Type B pancreatic cell (in vitro differentiated cells): Measurements from ENCODE around the gene ITLN2. TPM values are rescaled to one million over a fixed set of nuclear protein-coding genes. Genes with fewer than 3 reads are reported as not detected.

ENCODE experiments used
- DNase-seq: peaks from one replicate; pipeline ENCODE4 v3.0.0; 2021; ENCODE audit warnings: mixed read lengths; ENCODE audit not compliant: unreplicated experiment; ENCODE audit errors: extremely low spot score
- H3K27ac Mint-ChIP-seq: 2 replicates; pipeline ENCODE4 v1.8.0; 2021; ENCODE audit warnings: mild to moderate bottlenecking, mixed read lengths
- H3K27me3 Mint-ChIP-seq: 2 replicates; pipeline ENCODE4 v1.8.0; 2021; ENCODE audit warnings: mixed read lengths
- H3K36me3 Mint-ChIP-seq: 2 replicates; pipeline ENCODE4 v1.8.0; 2021; ENCODE audit warnings: mixed read lengths
- H3K4me1 Mint-ChIP-seq: one replicate; pipeline ENCODE4 v1.8.0; 2021; ENCODE audit warnings: mixed read lengths; ENCODE audit not compliant: unreplicated experiment
- H3K4me3 Mint-ChIP-seq: 2 replicates; pipeline ENCODE4 v1.8.0; 2021; ENCODE audit warnings: mild to moderate bottlenecking, mixed read lengths
- H3K9me3 Mint-ChIP-seq: 2 replicates; pipeline ENCODE4 v1.8.0; 2021; ENCODE audit warnings: mixed read lengths
- total RNA-seq: library from RNA; stranded (reverse); gene quantifications from 2 replicates; pipeline ENCODE4 v1.2.1, GENCODE V29; 2021; ENCODE audit warnings: low replicate concordance
- TF ChIP-seq, protein P1 (sequence below): fragments of 200-600 bp; sonication (generic); conservative IDR thresholded peaks from 2 replicates; pipeline ENCODE4 v1.5.0; 2021; ENCODE audit warnings: antibody characterized with exemption, mild to moderate bottlenecking

The ITLN2 gene
- total RNA-seq, 1 donor from 2014 or later: 0.99 TPM

DNA sequence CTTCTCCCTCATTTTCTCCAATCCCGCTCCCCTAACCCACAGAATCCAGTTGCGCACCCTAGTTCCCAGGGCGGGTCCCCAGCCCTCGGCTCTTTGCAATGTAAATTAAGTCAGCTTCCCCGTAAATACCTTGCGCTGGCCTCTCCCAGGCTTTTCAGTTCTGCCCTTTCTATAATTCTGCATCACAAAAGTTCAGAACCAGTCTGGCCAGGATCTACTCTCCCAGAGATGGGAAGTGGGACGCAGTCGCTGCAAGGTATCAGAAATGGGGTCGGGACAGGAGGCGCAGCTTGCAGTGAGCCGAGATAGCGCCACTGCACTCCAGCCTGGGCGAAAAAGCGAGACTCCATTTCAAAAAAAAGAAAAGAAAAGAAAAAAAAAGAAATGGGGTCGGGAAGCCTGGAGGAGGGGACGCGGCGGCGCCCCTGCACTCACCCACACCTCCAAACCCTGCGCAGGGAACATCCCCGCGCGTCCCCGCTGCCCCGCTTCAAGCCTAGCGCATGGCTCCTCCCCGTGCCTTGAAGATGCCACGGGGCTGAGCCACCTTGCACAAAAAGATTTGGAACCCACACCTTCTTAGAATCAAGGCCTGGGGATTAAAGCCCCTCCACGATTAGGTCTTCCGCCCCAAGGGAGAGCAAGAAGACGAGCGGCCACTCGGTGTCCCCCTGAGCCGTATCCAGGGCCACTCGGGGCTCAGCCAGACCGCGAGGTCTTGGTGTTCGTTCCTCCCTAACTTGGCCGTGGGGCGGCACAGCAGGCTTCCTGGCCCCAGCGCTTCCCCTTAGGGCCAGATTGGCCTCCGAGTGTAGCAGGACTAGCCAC, 27.2 kb upstream of the ITLN2 start:
- Mint-ChIP-seq H3K36me3 (peaks cover 5% of the 10 kb centered on the region), H3K27ac (no peak overlapping the region), H3K4me3 (peak overlapping the region; percentile 83), H3K4me1 (no peaks in the 10 kb centered on the region), H3K27me3 (peaks cover 38% of the 10 kb centered on the region), H3K9me3 (peaks cover 9% of the 10 kb centered on the region)
- no peak for DNase-seq
- TF ChIP-seq, protein P1, sequence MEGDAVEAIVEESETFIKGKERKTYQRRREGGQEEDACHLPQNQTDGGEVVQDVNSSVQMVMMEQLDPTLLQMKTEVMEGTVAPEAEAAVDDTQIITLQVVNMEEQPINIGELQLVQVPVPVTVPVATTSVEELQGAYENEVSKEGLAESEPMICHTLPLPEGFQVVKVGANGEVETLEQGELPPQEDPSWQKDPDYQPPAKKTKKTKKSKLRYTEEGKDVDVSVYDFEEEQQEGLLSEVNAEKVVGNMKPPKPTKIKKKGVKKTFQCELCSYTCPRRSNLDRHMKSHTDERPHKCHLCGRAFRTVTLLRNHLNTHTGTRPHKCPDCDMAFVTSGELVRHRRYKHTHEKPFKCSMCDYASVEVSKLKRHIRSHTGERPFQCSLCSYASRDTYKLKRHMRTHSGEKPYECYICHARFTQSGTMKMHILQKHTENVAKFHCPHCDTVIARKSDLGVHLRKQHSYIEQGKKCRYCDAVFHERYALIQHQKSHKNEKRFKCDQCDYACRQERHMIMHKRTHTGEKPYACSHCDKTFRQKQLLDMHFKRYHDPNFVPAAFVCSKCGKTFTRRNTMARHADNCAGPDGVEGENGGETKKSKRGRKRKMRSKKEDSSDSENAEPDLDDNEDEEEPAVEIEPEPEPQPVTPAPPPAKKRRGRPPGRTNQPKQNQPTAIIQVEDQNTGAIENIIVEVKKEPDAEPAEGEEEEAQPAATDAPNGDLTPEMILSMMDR: no peak

DNA sequence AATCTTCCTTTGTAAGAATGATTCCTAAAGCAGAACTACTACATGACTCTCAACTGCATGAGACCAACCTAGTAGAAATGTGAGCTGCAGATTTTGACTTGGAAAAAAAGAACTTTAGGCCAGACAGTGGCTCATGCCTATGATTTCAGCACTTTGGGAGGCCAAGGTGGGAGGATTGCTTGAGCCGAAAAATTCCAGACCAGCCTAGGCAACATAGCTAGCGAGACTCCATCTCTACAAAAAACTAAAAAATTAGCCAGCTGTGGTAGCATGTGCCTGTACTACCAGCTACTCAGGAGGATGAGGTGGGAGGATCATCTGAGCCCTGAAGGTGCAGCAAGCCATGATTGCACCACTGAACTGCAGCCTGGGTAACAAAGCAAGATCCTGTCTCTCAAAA, 24.7 kb upstream of the ITLN2 start:
- Mint-ChIP-seq H3K9me3 (peaks cover 9% of the 10 kb centered on the region), H3K4me3 (no peak overlapping the region), H3K36me3 (peaks cover 5% of the 10 kb centered on the region), H3K27ac (no peak overlapping the region), H3K4me1 (no peaks in the 10 kb centered on the region), H3K27me3 (peaks cover 41% of the 10 kb centered on the region)
- TF ChIP-seq, protein P1: no peak
- DNase-seq: no peak

DNA sequence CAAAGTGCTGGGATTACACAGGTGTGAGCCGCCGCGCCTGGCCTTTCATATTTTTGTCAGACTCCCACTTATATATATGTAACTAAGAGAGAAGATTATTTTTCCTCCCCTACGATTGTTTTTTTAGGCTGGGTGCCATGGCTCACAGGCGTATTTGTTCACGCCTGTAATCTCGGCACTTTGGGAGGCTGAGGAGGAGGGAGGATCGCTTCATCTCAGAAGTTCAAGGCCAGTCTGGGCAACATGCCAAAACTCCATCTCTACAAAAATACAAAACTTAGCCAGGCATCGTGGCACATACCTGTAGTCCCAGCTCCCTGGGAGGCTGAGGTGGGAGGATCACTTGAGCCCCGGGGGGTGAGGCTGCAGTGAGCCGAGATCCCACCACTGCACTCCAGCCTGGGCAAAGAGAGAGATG, 23.9 kb upstream of the ITLN2 start:
- Mint-ChIP-seq H3K4me1 (no peaks in the 10 kb centered on the region), H3K4me3 (no peak overlapping the region), H3K27ac (no peak overlapping the region), H3K9me3 (peaks cover 8% of the 10 kb centered on the region), H3K36me3 (peaks cover 5% of the 10 kb centered on the region), H3K27me3 (peaks cover 38% of the 10 kb centered on the region)
- TF ChIP-seq, protein P1: no peak
- DNase-seq: no peak

DNA sequence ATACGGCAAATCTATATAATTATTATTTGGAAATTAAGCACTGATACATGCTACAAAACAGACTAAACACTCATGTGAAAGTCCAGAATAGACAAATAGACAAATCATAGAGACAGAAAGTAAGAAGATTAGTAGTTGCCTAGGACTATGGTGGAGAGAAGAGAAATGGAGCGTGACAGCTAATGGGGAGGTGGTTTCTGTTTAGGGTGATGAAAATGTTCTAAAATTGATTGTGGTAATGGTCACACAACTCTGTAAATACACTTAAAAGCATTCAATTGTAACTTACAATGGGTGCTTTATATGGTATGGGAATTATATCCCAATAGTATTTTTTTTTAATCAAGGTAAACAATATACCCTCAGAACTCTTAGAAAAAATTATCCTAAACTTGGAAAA, 20.4 kb upstream of the ITLN2 start:
- Mint-ChIP-seq H3K36me3 (no peaks in the 10 kb centered on the region), H3K27ac (no peak overlapping the region)
- TF ChIP-seq, protein P1: no peak

DNA sequence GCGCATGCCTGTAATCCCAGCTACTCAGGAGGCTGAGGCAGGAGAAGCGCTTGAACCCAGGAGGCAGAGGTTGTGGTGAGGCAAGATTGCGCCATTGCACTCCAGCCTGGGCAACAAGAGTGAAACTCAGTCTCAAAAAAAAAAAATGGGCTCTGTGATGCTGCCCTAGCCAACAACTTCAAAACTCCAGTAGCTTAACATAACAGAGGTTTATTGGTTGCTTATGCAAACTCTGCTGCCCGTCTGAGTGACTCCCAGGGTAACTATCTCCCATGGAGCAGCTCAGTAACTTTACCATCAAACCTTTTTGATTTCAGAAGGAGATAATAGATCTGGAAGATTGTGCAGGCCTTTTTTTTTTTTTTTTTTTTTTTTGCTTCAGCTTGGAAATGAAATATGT, 18.9 kb upstream of the ITLN2 start:
- Mint-ChIP-seq H3K36me3 (no peaks in the 10 kb centered on the region), H3K27me3 (peaks cover 10% of the 10 kb centered on the region), H3K27ac (no peak overlapping the region), H3K9me3 (no peaks in the 10 kb centered on the region), H3K4me1 (no peaks in the 10 kb centered on the region), H3K4me3 (no peak overlapping the region)
- TF ChIP-seq, protein P1: no peak
- no peak for DNase-seq

More for the DNA sequence above, 20.4 kb upstream of the ITLN2 start:
- Mint-ChIP-seq H3K4me3 (no peak overlapping the region), H3K4me1 (no peaks in the 10 kb centered on the region), H3K27me3 (peaks cover 17% of the 10 kb centered on the region), H3K9me3 (no peaks in the 10 kb centered on the region)
- DNase-seq: no peak
